Epithelial cell of proximal tubule (primary cell): ENCODE data around the gene BRDT. TPM values are rescaled to one million over a fixed set of nuclear protein-coding genes. Genes with fewer than 3 reads are reported as not detected.

Experiments used
- DNase-seq: peaks from one replicate; pipeline ENCODE4 v3.0.0-alpha.2; 2011; ENCODE audit warnings: low read depth
- H3K4me3 ChIP-seq: 2 replicates; pipeline ENCODE4 v1.5.1; 2011; ENCODE audit warnings: low read depth, mild to moderate bottlenecking, low read length
- total RNA-seq: library from RNA; depleted of rRNA; stranded (reverse); fragments of >200 nt; gene quantifications from 2 replicates; pipeline ENCODE4 v1.2.3, GENCODE V29; 2015
- TF ChIP-seq, protein P1 (sequence below): conservative IDR thresholded peaks from 2 replicates; pipeline ENCODE4 v1.5.1; 2012; ENCODE audit warnings: low read depth, mild to moderate bottlenecking, low read length

Gene BRDT
- not detected in 2 replicates for total RNA-seq

DNA sequence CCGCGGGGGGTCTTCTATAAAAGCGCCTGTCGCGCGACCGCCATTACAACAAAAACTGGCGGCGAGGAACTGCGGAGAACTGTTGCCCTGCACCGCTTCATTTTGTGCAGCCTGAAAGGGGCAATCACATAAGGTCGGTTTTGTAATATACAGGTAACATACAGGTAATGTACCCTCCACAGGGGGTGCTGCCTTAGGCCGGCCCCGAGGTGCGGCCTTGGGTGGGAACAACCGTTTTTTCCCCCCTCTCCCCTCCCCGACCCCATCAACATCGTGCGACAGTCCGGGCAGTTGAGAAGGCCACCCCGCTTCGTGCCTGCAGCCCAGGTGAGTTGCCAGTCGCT, at the start of gene BRDT:
BRDT (plus strand) TSS at position 46 of the 344 bp plus-strand sequence. CDS start 13,354 bp downstream, outside the sequence.
- TF ChIP-seq, protein P1, sequence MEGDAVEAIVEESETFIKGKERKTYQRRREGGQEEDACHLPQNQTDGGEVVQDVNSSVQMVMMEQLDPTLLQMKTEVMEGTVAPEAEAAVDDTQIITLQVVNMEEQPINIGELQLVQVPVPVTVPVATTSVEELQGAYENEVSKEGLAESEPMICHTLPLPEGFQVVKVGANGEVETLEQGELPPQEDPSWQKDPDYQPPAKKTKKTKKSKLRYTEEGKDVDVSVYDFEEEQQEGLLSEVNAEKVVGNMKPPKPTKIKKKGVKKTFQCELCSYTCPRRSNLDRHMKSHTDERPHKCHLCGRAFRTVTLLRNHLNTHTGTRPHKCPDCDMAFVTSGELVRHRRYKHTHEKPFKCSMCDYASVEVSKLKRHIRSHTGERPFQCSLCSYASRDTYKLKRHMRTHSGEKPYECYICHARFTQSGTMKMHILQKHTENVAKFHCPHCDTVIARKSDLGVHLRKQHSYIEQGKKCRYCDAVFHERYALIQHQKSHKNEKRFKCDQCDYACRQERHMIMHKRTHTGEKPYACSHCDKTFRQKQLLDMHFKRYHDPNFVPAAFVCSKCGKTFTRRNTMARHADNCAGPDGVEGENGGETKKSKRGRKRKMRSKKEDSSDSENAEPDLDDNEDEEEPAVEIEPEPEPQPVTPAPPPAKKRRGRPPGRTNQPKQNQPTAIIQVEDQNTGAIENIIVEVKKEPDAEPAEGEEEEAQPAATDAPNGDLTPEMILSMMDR = no peak
- H3K4me3 ChIP-seq = no peak within 1 kb of the TSS
- DNase-seq = no peak

GRCh38 chr1:91900562-91900961, 48.6 kb upstream of the BRDT start:
- DNase-seq = no peak

DNA sequence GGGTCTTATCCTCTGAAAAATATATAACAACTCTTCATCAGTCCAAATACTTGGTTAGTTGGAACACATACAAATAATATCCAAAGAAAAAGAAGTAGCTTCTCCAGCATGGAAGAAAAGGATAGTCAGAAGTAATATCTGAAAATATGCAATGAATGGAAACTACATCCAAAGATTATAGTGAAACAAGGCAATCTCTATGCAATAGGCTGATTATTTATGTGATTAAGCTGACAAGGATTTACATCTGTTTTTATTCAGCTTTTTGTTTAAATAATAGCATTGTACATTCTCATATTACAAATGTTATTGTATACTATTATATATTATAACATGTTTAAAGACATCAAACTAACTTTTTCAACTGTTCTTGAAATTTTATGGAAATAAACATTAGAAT, 48.0 kb upstream of the BRDT start:
- H3K4me3 ChIP-seq = no peak overlapping the region
- no peak for DNase-seq
- TF ChIP-seq, protein P1 = no peak

More at GRCh38 chr1:91900562-91900961, 48.6 kb upstream of the BRDT start:
- TF ChIP-seq, protein P1 = no peak
- no peak overlapping the region for H3K4me3 ChIP-seq

DNA sequence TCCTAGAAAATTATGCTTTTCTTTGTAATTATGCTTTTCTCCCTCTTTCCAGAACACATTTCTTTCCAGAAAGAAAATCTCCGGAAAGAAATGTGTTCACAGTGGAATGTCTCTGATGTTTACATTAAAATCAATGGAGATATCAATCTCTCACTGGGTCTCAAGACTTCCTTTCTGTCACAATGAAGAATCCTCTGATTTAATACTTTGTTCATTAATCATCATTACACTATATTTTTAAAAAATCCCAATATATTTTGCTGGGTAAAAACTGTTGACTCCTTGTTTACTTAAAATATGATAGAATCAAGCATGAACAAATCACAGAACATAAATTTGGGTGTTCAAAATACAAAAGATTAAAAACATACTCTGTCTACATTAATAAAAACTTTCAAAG, 36.9 kb upstream of the BRDT start:
- H3K4me3 ChIP-seq = no peak overlapping the region
- DNase-seq = no peak
- TF ChIP-seq, protein P1 = no peak

DNA sequence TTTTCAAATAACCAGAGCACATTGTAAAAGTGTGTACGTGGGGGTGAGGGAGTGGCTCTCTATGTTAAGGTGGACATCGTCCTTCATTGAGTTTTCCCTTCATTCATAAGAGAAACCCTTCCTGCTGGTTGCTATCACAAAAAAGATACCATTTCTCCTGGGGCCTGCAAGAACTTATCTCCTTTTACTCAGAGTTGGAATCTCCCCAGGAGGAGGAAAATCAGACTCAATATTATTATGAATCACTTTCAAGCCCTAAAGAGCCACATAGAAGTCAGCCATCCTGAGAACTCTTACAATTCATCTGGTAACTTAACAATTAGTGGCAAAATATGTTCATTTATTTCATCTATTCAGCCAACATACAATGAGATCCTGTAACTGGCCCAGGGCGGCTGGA, 36.2 kb upstream of the BRDT start:
- TF ChIP-seq, protein P1 = no peak
- no peak for DNase-seq
- no peak overlapping the region for H3K4me3 ChIP-seq

DNA sequence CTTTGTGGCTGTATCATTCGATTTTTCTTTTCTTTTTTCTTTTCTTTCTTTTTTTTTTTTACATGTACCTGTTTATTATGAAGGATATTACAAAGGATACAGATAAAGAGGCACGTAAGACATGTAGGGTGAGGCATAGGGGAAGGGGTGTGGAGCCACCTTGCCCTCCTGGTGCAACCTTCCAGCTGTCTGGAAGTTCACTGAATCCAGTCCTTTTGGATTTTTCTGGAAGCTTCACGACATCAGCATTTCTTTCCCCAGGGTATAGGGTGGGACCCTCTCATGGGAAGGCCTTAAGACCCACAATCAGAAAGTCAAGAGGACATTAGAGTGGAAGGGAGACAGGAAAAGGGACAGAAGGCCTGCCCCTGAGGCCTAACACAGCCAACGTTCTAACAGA, 33.2 kb upstream of the BRDT start:
- H3K4me3 ChIP-seq = no peak overlapping the region
- TF ChIP-seq, protein P1 = no peak
- no peak for DNase-seq

- no peak for DNase-seq
- TF ChIP-seq, protein P1 = no peak
Observed at GRCh38 chr1:91916811-91917460, 32.3 kb upstream of the BRDT start.

More at GRCh38 chr1:91916811-91917460, 32.3 kb upstream of the BRDT start:
- no peak overlapping the region for H3K4me3 ChIP-seq
